ENCODE data around the gene ALDH4A1.

Gene ALDH4A1

DNA sequence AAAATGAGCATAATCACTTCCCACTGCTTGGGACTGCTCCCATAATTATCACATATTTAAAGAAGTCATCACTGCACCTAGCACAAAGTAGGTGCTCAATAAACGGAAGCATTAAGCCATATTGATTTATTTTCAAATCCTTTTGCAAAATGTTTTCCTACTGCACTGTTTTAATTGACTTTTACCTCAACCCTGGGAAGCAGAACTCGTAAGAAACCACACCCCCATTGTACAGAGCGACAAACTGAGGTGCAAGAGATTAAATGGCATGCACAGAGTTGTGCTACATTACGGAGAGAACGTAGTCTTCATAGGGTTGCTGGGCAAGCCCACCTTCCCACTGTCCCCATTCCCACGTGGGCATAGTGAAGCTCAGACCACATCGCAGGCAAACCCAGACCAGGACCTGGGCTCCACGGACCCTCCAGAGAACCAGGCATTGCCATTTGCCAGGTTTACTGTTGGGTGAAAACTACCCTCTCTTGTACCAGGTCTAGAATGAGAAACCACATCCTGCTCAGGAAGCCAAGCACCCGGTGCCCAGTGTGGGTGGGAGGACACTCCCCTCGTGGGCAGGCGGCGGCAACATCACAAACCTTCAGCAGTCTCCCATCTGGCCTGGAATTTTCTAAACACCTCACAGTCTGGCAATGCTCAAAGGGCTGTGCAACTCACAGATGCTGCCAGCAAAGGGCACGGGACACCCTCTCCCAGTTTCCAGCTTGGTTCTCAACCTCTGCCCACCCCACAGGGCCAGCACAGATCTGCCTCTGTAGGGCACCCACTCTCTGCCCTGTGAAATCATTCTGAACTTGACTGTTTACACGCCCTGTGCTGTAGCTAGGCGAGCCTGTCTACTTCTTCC, 45.9 kb upstream of the ALDH4A1 start:
- TF ChIP-seq, protein P1, sequence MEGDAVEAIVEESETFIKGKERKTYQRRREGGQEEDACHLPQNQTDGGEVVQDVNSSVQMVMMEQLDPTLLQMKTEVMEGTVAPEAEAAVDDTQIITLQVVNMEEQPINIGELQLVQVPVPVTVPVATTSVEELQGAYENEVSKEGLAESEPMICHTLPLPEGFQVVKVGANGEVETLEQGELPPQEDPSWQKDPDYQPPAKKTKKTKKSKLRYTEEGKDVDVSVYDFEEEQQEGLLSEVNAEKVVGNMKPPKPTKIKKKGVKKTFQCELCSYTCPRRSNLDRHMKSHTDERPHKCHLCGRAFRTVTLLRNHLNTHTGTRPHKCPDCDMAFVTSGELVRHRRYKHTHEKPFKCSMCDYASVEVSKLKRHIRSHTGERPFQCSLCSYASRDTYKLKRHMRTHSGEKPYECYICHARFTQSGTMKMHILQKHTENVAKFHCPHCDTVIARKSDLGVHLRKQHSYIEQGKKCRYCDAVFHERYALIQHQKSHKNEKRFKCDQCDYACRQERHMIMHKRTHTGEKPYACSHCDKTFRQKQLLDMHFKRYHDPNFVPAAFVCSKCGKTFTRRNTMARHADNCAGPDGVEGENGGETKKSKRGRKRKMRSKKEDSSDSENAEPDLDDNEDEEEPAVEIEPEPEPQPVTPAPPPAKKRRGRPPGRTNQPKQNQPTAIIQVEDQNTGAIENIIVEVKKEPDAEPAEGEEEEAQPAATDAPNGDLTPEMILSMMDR (IDR thresholded peaks at IDR 0.05) = no peak

DNA sequence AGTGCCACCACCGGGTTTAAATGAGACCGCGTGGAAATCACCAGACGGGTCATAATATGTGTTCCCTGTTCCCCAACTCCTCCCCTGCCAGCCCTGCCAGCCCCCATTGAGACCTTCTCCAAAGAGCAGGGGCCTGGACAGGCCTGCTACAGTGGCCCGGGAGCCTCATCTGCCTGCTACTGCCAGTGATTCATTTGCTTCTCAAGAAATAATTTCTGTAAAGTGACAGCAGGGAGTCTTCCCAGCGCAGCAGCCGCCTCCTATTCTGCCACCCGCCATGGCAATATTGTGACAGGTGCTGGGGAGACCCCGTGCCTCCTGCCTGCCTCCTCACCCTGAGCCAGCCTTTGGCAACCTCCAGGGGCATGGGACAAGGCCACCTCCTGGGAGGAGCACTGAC, 45.2 kb upstream of the ALDH4A1 start:
- TF ChIP-seq, protein P1 (IDR thresholded peaks at IDR 0.05) = no peak

DNA sequence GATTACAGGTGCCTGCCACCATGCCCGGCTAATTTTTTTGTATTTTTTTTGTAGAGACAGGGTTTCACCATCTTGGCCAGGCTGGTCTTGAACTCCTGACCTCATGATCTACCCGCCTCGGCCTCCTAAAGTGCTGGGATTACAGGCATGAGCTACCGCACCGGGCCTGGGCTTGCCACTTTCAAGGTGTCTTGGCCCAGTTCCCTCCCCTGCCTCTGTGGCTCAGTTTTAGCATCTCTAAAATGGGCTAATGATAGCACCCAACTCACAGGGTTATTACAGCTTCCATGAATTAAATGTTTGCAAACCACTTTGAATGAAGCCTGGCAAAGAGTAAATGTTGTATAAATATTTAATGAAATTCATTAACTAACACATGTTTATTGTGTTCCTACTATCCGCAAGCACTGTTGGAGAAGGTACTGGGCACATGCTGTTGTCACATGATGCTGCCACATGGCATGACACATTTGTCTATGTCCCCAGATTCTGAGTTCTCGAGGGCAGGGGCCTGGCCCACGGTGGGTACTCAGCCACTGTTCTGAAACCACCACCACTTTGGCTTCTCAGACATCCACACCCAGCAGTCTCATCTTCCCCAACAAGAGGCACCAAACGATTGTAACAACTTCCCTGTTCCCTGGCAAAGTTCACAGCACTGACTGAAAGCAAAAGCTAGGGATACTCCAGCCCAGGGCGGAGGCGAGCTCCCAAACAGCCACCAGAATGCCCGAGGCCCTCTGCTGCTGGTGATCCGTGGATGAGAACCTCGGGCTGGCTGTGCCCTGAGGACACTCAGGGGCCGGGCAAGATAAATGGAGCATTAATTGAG, 44.4 kb upstream of the ALDH4A1 start:
- TF ChIP-seq, protein P1 (IDR thresholded peaks at IDR 0.05) = no peak

DNA sequence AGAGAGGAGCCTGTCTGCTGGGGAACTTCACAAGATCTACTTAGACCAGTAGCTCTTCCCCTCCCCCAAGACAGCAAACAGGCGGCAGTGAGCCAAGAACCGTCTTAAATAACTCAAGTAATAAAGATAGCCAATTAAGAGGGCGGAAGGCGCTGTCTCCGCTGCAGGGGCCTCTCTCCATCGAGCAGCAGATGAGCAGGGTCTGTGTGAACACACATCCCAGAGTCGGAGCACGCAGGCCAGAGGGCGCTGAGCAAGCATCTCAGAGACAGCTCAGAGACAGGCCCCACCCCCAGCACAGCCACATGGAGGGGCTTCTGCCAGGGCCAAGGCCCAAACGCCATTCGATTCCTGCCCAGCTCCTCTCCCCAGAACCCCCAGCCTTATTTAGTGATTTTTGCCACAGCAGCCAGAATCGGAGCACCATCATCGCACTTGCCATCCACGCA, 43.1 kb upstream of the ALDH4A1 start:
- TF ChIP-seq, protein P1 (IDR thresholded peaks at IDR 0.05) = no peak

DNA sequence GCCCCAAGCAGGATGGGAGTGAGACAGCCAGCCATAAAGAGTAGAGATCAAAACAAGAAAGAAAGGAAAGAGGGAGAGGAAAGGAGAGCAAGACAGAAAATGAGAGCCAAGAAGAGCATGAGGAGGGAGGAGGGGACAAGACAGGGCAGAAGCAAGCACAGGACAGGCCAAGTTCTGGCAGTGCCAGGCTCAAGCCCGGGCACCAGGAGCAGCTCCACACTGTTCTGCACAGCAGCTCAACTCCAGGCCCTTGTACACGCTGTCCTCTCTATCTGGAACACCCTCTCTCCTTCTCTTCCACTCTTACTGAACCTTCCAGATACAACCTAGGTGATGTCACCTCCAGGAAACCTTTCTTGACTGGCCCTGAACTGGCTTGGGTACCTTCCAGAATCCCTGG, 42.5 kb upstream of the ALDH4A1 start:
- TF ChIP-seq, protein P1 (IDR thresholded peaks at IDR 0.05) = no peak

DNA sequence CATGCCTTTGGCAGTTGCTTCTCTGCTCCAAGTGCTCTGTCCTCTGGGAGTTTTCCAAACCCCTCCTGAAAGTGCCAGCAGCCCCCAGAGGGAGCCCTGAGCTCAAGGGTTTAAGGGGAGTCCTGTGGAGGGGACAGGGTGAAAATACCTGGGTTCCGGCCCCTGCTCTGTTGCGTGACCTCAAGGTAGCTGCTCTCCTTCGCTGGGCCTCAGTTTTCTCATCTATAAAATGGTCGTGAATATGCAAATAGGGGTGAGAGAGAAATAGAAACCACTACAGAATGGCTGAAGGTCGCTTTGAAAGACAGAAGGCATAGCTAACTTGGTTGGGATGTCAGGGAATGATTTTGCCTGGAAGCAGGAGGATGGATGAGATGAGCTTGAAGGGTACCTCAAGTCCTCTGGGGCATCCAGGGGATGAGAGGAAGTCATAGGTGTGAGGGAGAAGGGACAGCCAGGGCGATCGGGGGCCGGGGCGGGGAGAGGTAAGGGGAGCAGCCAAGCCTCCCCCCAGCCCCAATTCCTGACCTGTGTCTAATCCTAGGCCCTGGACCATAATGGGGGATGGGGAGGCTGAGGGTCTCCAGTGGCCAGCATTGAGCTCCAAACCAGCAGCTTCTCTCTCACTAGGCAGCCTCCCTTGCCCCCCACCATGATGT, 41.7 kb upstream of the ALDH4A1 start:
- TF ChIP-seq, protein P1 (IDR thresholded peaks at IDR 0.05) = no peak

DNA sequence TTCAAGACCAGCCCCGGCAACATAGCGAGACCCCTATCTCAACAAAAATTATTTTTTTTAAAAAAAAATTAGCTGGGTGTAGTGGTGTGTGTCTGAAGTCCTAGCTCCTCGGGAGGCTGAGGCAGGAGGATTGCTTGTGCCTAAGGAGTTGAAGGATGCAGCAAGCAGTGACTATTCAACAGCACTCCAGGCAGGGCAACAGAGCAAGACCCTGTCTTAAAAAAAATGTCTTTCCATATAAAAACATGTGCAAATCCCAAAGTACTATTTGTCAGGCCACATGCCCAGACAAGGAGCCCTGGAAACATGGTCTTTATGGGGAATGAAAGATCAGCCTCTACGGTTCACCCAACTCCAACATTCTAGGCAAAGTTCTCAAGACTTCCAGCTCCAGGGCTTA, 40.8 kb upstream of the ALDH4A1 start:
- TF ChIP-seq, protein P1 (IDR thresholded peaks at IDR 0.05) = no peak

Data from LNCAP (cell line).